Brain microvascular endothelial cell (primary cell): ENCODE measurements around the gene SAP30BP.

Source experiments
- DNase-seq: peaks from one replicate; pipeline ENCODE4 v3.0.0-alpha.2; 2020
- H3K27ac ChIP-seq: fragments of 250-450 bp; sonication (Bioruptor Pico); 2 replicates; pipeline ENCODE4 v1.5.1; 2020; ENCODE audit warnings: mild to moderate bottlenecking, moderate library complexity
- H3K27me3 ChIP-seq: fragments of 250-450 bp; sonication (Bioruptor Pico); replicated peaks from 2 replicates; pipeline ENCODE4 v1.5.1; 2020; ENCODE audit warnings: mild to moderate bottlenecking
- H3K36me3 ChIP-seq: fragments of 250-450 bp; sonication (Bioruptor Pico); replicated peaks from 2 replicates; pipeline ENCODE4 v1.5.1; 2020; ENCODE audit warnings: mild to moderate bottlenecking
- H3K4me3 ChIP-seq: 2 replicates; pipeline ENCODE4 v1.5.1; 2011; ENCODE audit warnings: low read depth, mild to moderate bottlenecking, control low read depth, low read length, moderate library complexity
- in situ Hi-C: cut with HindIII; loops from 2 replicates; pipeline ENCODE4 v1.10.0; 2017; ENCODE audit warnings: low sequenced_read_pairs, low pct_ligation_motif_present
- TF ChIP-seq, protein P1 (sequence below): IDR thresholded peaks from 2 replicates; pipeline ENCODE4 v1.5.1; 2011; ENCODE audit warnings: low read depth, mild to moderate bottlenecking, moderate library complexity, low read length, control low read depth, inconsistent platforms; ENCODE audit errors: missing control alignments

SAP30BP gene

GRCh38 chr17:75750661-75751423, 83.7 kb downstream of the SAP30BP start:
- in situ Hi-C loops: no loop called here
- TF ChIP-seq, protein P1, sequence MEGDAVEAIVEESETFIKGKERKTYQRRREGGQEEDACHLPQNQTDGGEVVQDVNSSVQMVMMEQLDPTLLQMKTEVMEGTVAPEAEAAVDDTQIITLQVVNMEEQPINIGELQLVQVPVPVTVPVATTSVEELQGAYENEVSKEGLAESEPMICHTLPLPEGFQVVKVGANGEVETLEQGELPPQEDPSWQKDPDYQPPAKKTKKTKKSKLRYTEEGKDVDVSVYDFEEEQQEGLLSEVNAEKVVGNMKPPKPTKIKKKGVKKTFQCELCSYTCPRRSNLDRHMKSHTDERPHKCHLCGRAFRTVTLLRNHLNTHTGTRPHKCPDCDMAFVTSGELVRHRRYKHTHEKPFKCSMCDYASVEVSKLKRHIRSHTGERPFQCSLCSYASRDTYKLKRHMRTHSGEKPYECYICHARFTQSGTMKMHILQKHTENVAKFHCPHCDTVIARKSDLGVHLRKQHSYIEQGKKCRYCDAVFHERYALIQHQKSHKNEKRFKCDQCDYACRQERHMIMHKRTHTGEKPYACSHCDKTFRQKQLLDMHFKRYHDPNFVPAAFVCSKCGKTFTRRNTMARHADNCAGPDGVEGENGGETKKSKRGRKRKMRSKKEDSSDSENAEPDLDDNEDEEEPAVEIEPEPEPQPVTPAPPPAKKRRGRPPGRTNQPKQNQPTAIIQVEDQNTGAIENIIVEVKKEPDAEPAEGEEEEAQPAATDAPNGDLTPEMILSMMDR: no peak
- DNase-seq: no peak
- no peaks in the 10 kb centered on the region for H3K36me3 ChIP-seq
- H3K27ac ChIP-seq: no peak overlapping the region
- H3K27me3 ChIP-seq: no peaks in the 10 kb centered on the region
- no peak overlapping the region for H3K4me3 ChIP-seq

- in situ Hi-C loops: no loop called here
- H3K27me3 ChIP-seq: no peaks in the 10 kb centered on the region
- TF ChIP-seq, protein P1: no peak
- no peak overlapping the region for H3K27ac ChIP-seq
- no peaks in the 10 kb centered on the region for H3K36me3 ChIP-seq
- no peak overlapping the region for H3K4me3 ChIP-seq
- no peak for DNase-seq
These were observed 84.7 kb downstream of the SAP30BP start for GRCh38 chr17:75751676-75752404.

DNA sequence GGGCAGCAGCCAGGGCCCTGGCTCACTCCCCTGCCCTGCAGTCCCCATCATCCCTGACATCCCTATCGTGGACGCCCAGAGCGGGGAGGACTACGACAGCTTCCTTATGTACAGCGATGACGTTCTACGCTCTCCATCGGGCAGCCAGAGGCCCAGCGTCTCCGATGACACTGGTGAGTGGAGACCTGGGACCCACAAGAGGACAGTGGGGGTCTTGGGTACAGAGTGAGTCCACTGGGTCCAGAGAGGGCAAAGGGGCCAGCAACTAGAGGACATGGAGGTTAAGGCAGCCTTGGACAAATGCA, 85.2 kb downstream of the SAP30BP start:
- DNase-seq: no peak
- H3K36me3 ChIP-seq: no peaks in the 10 kb centered on the region
- in situ Hi-C loops: no loop called here
- no peaks in the 10 kb centered on the region for H3K27me3 ChIP-seq
- no peak overlapping the region for H3K4me3 ChIP-seq
- TF ChIP-seq, protein P1: no peak
- H3K27ac ChIP-seq: no peak overlapping the region

GRCh38 chr17:75752802-75753513, 85.8 kb downstream of the SAP30BP start:
- H3K36me3 ChIP-seq: no peaks in the 10 kb centered on the region
- H3K27ac ChIP-seq: no peak overlapping the region
- H3K4me3 ChIP-seq: peak overlapping the region; percentile 45
- DNase-seq: no peak
- TF ChIP-seq, protein P1: no peak
- H3K27me3 ChIP-seq: no peaks in the 10 kb centered on the region
- in situ Hi-C loops: no loop called here

DNA sequence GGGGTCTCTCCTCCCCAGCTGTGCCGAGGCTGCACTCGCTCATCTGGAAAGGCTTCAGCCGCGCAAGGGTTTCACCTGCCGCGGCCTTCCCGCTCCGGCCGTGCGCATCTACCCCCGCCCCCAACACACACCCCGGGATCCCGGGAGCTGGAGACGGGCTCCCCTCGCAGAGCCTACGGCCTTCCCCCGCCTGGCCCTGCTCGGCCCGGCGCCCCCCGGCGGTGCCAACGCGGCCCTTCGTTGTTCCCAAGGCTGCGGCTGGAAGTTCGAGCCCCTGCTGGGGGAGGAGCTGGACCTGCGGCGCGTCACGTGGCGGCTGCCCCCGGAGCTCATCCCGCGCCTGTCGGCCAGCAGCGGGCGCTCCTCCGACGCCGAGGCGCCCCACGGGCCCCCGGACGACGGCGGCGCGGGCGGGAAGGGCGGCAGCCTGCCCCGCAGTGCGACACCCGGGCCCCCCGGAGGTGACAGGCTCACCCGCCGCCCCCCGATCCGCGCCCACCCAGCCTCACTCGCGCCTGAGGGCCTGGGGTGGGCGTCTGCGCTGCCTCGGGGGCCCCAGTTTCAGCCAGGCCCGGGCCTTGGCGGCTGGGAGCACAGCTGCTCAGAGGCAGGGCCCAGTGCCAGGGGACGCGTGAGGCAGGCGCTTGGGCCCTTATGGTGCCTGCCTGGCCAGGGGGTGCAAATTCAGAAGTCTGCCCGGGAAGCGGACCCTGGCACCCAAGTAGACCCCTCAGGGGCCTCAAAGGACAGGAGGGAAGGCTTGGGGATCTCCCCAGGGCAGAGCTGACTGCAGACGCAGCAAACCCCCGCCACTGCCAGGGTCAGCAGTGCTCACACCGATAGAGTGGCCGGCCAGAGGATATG, 86.6 kb downstream of the SAP30BP start:
- in situ Hi-C loops: no loop called here
- no peak overlapping the region for H3K27ac ChIP-seq
- no peaks in the 10 kb centered on the region for H3K27me3 ChIP-seq
- H3K36me3 ChIP-seq: no peaks in the 10 kb centered on the region
- TF ChIP-seq, protein P1: peak; percentile 48
- peak overlapping the region; percentile 45 for H3K4me3 ChIP-seq
- DNase-seq: peak; percentile 15
